HG02798 (cell line): ENCODE results near the gene SYT9.
A peak's percentile ranks its signal among the peaks of the same experiment; 100 is the strongest.
"Not testable (repeated sequence)": the region's sequence is repeated elsewhere in the genome, so short reads cannot be mapped to it uniquely, and the experiment has no call there.

Experiments used
- ATAC-seq: cut with Tn5 transposase; IDR thresholded peaks from one replicate; pipeline ENCODE4 v1.9.1; 2021; ENCODE audit warnings: mild to moderate bottlenecking; ENCODE audit not compliant: unreplicated experiment, poor library complexity

Gene SYT9

DNA sequence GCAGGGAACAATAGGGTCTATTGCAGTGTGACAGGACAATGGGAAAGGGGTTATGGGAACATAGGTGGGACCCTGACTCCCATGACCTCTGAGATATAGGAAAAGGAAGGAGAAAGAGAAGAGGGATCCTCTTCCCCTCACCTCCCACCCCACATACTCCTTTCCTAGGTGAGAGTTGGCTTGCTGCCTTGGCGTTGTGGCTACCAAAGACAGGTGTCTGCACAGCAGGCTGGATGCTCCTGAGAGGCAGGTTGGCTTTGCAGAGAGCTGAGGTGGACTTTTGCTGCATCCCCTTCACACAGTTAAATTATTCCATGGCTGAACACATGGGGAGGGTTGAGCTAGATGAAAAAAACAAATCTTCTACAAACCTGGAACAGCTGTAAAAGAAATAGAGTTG is 80.7 kb downstream of the SYT9 start:
- no peak for ATAC-seq

- no peak for ATAC-seq
Measured at GRCh38 chr11:7332962-7333361, 81.3 kb downstream of the SYT9 start.

- not testable (repeated sequence) for ATAC-seq
Measured at GRCh38 chr11:7335442-7335841, 83.7 kb downstream of the SYT9 start.

DNA sequence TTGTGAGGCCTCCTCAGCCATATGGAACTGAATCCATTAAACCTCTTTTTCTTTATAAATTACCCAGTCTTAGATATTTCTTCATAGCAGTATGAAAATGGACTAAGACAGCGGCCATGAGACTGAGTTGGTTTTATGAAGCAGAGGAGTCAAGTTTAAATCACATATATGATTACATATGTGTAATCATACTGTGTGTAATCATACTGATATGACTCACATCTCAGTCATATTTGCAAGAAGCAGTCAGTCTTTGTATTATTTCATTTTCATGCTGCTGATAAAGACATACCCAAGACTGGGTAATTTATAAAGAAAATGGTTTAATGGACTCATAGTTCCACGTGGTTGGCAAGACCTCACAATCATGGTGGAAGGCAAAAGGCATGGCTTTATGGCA is 89.8 kb downstream of the SYT9 start:
- ATAC-seq, result no peak

DNA sequence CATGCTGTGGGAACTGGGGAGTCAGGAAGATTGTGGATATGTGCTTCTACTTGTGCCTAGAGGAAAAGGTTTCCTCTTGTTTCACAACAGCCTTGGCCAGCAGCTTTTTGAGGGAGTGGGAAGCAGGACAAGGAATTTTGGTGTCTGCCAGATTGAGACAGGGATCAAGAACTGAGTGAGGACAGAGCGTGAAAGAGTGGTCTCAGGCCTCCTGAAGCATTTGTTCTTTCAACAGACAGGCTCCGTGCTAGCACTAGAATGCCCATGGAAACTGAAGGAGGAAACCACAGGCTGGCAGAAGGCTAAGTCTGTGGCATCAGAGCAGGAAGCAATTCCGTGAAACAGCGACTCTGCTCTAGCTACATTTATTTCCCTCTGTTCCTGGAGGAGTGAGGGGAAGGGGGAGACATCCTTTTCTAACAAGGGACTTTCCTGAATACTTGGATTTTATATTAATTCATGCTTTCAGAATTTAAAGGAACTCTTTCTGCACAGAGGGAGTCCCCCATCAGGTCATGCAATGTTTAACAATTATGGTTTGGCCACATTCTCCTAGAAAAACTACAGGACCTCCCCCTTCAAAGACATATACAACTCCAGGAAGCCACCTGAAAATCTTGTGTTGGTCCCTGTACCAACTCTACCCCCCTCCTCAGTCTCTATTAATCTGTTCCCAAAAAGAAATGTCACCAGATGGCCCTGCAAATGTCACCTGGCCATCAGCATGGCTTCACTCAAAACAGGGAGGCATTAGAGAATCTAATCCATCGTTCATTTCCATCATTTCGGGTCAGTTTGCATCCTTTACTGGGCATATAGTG is 96.1 kb downstream of the SYT9 start:
- no peak for ATAC-seq

DNA sequence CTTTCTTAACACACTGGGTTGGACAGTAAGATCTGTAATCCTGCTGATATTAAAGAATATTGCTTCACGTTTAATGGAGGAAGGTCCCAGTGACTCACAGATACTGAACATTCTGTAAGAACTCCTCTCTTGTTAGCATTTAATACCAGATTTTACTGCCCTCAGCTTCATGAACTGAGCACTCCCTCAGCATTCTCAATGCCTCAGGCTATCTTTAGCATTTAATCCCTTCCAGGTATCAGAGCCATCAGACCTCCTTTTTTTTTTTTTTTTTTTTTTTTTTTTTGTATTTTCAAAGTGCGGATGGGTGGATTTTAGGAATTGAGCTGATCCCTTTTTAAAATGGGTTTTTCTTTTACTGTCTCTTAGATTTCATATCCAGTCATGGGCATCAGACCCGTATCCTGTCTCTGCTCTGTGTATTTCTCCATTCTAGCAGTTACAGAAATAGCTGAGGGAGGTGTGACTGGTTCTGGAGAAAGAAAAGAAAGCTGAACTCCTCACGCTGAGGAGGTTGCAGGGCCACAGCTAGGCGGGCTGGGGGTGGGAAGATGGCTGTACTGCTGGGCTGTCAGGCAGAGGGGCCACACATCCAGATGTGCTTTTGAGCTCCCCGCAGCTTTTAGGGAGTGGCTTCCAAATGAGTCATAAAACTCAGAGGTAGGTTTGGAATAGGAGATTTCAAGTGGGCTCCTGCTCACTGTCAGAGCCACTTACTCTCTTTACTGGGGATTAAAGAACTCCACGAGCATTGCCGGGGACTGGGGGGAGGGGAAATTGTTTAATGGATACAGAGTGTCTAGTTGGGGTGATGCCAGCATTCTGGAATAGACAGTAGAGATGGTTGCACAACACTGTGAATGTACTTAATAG is 97.0 kb downstream of the SYT9 start:
- ATAC-seq, result no peak

DNA sequence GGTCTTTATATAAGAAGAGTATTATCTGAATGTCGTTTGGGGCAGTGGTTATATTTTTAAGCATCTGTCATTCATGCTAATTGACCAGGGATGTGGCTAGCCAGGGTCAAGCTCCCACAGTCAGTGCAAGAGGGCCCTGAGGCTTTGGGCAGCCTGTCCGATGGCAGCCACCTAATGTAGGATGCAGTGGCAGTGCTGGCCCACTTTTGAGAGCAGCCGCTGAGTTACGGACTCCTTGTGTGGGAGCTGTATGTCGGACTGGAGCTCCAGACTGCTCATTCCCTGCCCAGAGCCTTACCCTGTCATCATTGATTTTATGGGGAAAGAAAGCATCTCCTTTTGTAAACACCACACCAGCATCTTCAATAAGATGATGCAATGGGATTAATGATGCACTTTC is 99.5 kb downstream of the SYT9 start:
- ATAC-seq, result no peak

DNA sequence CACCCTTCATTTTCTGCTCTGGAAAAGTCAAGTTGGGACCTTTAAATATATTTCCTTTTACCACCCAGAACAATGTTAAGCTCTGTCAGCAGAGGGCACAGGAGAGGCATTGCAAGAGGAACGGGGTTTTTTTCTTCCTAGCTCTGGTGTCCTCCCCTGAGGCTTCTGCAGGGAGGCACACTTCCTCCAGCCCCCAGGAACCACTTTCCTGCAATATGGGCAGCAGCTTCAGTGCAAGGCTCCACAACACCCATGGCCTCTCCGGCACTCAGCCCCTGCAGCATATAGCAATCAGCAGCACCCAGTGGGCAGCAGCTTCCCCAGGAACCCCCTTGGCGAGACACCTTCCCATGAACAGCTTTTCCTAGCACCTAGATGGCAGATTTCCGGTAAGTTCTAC is 101.4 kb downstream of the SYT9 start:
- peak; percentile 62 for ATAC-seq

GRCh38 chr11:7364660-7365059 is 113.0 kb downstream of the SYT9 start:
- ATAC-seq, result no peak

DNA sequence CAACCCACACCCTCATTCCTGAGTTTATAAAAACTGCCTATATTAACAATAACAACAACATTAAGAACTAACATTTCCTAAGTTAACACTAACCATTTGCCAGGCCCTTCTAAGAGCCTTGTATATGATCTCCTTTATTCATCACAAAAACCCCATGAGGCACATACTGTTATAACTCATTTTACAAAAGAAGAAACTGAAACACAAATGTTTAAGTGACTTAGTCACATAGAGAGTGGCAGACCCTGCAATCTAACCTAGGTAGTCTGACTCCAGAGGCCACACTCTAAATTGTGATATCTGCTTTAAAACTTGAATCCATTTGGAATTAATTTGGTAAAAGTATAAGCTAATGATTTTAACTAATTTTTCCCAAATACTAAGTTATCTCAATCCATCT is 116.1 kb downstream of the SYT9 start:
- ATAC-seq, result no peak

DNA sequence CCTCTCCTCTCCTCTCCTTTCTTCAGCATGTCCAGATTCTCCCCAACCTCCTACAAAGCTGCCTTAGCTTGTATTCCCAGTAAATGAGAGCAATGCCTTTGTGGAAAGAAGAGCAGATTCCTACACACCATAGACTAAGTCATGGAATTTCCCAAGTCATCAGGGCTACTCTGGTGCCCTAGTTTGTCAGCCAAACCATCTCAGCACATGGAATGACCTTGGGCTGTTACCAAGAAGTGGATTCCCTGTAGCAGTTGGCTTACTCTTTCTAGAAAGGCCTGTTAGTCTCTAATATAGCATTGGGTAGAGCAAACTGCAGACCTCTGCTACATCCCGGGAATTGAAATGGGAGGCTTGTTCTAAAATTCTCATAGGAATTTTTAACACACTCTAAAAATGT is 124.7 kb downstream of the SYT9 start:
- no peak for ATAC-seq

- peak; percentile 45 for ATAC-seq
Measured at GRCh38 chr11:7381937-7382336, 130.2 kb downstream of the SYT9 start.

GRCh38 chr11:7383406-7383805 is 131.7 kb downstream of the SYT9 start:
- no peak for ATAC-seq

- ATAC-seq, result no peak
Measured at GRCh38 chr11:7384691-7385090, 133.0 kb downstream of the SYT9 start.

GRCh38 chr11:7385532-7385931 is 133.8 kb downstream of the SYT9 start:
- no peak for ATAC-seq

- no peak for ATAC-seq
Measured at GRCh38 chr11:7413961-7414915, 162.5 kb downstream of the SYT9 start.

DNA sequence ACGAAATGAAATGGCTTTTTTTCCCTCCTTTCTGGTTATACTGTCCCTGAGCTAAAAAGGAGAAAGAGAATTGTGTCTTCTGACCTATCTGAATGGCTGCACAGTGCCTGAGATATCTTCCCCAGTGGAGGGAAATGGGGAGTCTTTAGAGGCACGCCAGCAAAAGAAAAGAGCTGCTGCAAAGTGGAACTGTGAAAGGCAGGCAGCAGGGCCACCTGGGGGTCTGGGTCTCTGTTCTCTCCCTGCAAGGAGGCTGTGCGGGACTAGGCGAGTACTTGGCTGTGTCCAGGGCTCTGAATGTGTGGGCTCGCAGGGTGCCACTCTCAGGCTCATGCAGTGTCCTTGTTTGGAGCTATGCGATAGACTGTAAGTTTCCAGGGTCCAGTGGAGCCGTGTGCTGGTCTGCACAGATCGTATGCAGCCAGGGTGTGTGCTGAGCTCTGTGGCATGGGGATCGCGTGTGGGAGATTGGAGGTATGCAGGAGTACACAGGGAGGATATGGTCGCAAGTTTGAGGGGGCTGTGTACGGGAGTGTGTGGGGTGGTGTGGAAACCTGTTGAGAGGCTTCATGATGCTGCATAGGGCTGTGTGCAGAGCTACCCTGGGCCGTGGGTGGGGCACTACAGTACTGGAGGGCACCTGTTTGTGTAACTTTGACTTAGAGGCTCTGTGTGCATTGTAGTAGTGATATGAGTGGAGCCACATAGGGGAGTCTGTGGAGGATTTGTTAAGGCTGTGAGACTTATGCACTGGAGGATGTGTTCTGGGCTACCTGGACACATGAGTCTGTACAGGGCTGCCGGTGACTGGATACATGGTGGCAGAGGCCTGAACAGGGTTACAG is 163.5 kb downstream of the SYT9 start:
- ATAC-seq, result no peak

GRCh38 chr11:7416080-7416479 is 164.4 kb downstream of the SYT9 start:
- ATAC-seq, result no peak

DNA sequence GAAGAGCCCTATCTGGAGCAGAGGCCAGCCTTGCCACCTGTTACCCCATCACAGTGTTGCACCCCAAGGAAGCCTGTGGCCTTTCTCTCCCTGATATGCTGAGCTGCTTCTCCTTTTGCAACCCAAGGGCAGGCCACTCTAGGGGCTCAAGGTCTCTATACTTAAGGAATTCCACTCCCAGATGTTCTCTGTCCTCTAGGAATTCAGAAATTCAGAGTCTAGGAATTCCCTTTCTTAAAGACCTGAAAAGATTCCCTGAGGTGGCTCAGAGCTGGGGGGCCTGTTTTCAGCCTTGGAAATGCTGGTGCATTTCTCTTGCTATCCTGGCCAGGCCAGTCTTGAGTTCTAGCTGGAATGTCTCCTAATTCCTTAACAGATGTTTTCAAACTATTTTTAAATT is 165.6 kb downstream of the SYT9 start:
- ATAC-seq, result no peak

GRCh38 chr11:7418061-7418460 is 166.4 kb downstream of the SYT9 start:
- no peak for ATAC-seq
